Neural cell (in vitro differentiated cells): ENCODE data around the gene PCDHB7. TPM values are rescaled to one million over a fixed set of nuclear protein-coding genes. Genes with fewer than 3 reads are reported as not detected.
"Not testable (repeated sequence)": the region's sequence is repeated elsewhere in the genome, so short reads cannot be mapped to it uniquely, and the experiment has no call there.

Source experiments
- H2AFZ ChIP-seq: fragments of 200-600, 300-800 bp; sonication (generic), shearing (Covaris generic); 2 replicates; pipeline ENCODE4 v1.6.0; 2014; ENCODE audit warnings: low read depth, mild to moderate bottlenecking, antibody characterized with exemption, low read length, moderate library complexity
- H3F3A ChIP-seq: fragments of 200-600 bp; shearing (Covaris generic); 2 replicates; pipeline ENCODE4 v1.6.1; 2016; ENCODE audit warnings: mild to moderate bottlenecking, moderate library complexity, mixed read lengths, antibody characterized with exemption, low read length; ENCODE audit not compliant: insufficient read depth, poor library complexity, severe bottlenecking
- H3K27ac ChIP-seq: fragments of 200-600, 300-800 bp; sonication (generic), shearing (Covaris generic); 2 replicates; pipeline ENCODE4 v1.5.1; 2014; ENCODE audit warnings: mild to moderate bottlenecking, low read length, moderate library complexity
- H3K27me3 ChIP-seq: fragments of 300-800, 200-600 bp; sonication (generic), shearing (Covaris generic); 2 replicates; pipeline ENCODE4 v1.6.0; 2014; ENCODE audit warnings: mild to moderate bottlenecking, low read depth, low read length, moderate library complexity; ENCODE audit not compliant: insufficient read depth
- H3K36me3 ChIP-seq: fragments of 300-800, 200-600 bp; sonication (generic), shearing (Covaris generic); 2 replicates; pipeline ENCODE4 v1.5.1; 2014; ENCODE audit warnings: mild to moderate bottlenecking, antibody characterized with exemption, low read length, moderate library complexity; ENCODE audit not compliant: insufficient read depth
- H3K4me2 ChIP-seq: fragments of 300-800, 200-600 bp; sonication (generic), shearing (Covaris generic); 2 replicates; pipeline ENCODE4 v1.6.0; 2014; ENCODE audit warnings: mild to moderate bottlenecking, low read length
- H3K4me3 ChIP-seq: fragments of 300-800, 200-600 bp; sonication (generic), shearing (Covaris generic); 2 replicates; pipeline ENCODE4 v1.5.1; 2014; ENCODE audit warnings: mild to moderate bottlenecking, low read length, moderate library complexity
- H3K79me2 ChIP-seq: fragments of 200-600 bp; shearing (Covaris generic); replicated peaks from 2 replicates; pipeline ENCODE4 v1.6.0; 2014; ENCODE audit warnings: mild to moderate bottlenecking, low read length, moderate library complexity; ENCODE audit not compliant: insufficient read depth
- H3K9ac ChIP-seq: fragments of 300-800, 200-600 bp; sonication (generic), shearing (Covaris generic); 2 replicates; pipeline ENCODE4 v1.6.1; 2016; ENCODE audit warnings: mild to moderate bottlenecking, low read length, mixed read lengths
- H3K9me2 ChIP-seq: fragments of 200-600 bp; shearing (Covaris generic); 2 replicates; pipeline ENCODE4 v1.6.1; 2016; ENCODE audit warnings: mild to moderate bottlenecking, low read length, mixed read lengths; ENCODE audit not compliant: insufficient read depth
- H3K9me3 ChIP-seq: fragments of 200-600, 300-800 bp; sonication (generic), shearing (Covaris generic); 2 replicates; pipeline ENCODE4 v1.6.1; 2016; ENCODE audit warnings: mild to moderate bottlenecking, mixed run types, low read length, moderate library complexity, mixed read lengths
- H4K20me1 ChIP-seq: fragments of 200-600 bp; shearing (Covaris generic); 2 replicates; pipeline ENCODE4 v1.6.1; 2016; ENCODE audit warnings: mild to moderate bottlenecking, mixed run types; ENCODE audit not compliant: insufficient read depth
- CTCF ChIP-seq: fragments of 450-650 bp; IDR thresholded peaks from 2 replicates; pipeline ENCODE4 v1.5.1; 2014; ENCODE audit warnings: antibody characterized with exemption, mild to moderate bottlenecking, moderate library complexity; ENCODE audit not compliant: poor library complexity, severe bottlenecking
- EP300 ChIP-seq: fragments of 450-650 bp; conservative IDR thresholded peaks from 2 replicates; pipeline ENCODE4 v1.6.1; 2014; ENCODE audit warnings: antibody characterized with exemption, mild to moderate bottlenecking, moderate library complexity; ENCODE audit not compliant: poor library complexity, severe bottlenecking
- EZH2 ChIP-seq: fragments of 200-600, 300-800 bp; shearing (Covaris generic), sonication (generic); IDR thresholded peaks from 2 replicates; pipeline ENCODE4 v1.6.1; 2014; ENCODE audit warnings: antibody characterized with exemption, low read length, borderline replicate concordance, mild to moderate bottlenecking; ENCODE audit not compliant: insufficient read depth, poor library complexity, severe bottlenecking
- MXI1 ChIP-seq: fragments of 450-650 bp; conservative IDR thresholded peaks from 2 replicates; pipeline ENCODE4 v1.6.1; 2014; ENCODE audit warnings: antibody characterized with exemption, mild to moderate bottlenecking; ENCODE audit not compliant: poor library complexity, severe bottlenecking
- POLR2AphosphoS5 ChIP-seq: IDR thresholded peaks from 2 replicates; pipeline ENCODE4 v1.6.1; 2012
- RAD21 ChIP-seq: fragments of 450-650 bp; conservative IDR thresholded peaks from 2 replicates; pipeline ENCODE4 v1.6.1; 2014; ENCODE audit warnings: antibody characterized with exemption, mild to moderate bottlenecking, moderate library complexity
- REST ChIP-seq: IDR thresholded peaks from 2 replicates; pipeline ENCODE4 v1.6.1; 2012; ENCODE audit warnings: borderline replicate concordance
- SMC3 ChIP-seq: fragments of 450-650 bp; conservative IDR thresholded peaks from 2 replicates; pipeline ENCODE4 v1.6.1; 2014; ENCODE audit warnings: antibody characterized with exemption, mild to moderate bottlenecking, moderate library complexity; ENCODE audit not compliant: poor library complexity
- TAF1 ChIP-seq: IDR thresholded peaks from 2 replicates; pipeline ENCODE4 v1.6.1; 2012; ENCODE audit warnings: low read depth
- polyA plus RNA-seq: library from polyadenylated mRNA; depleted of rRNA; stranded (reverse); fragments of >200 nt; gene quantifications from 2 replicates; pipeline ENCODE4 v1.2.3, GENCODE V29; 2014

The PCDHB7 gene
- polyA plus RNA-seq, 1 donor from 2014 or later = 0.99 TPM

- no peaks in the 10 kb centered on the region for H3F3A ChIP-seq
- no peaks in the 10 kb centered on the region for H3K9me2 ChIP-seq
- H3K79me2 ChIP-seq = no peaks in the 10 kb centered on the region
- peaks cover 7% of the 10 kb centered on the region for H3K9me3 ChIP-seq
- TF ChIP-seq CTCF = no peak
- TF ChIP-seq POLR2AphosphoS5 = no peak
- TF ChIP-seq RAD21 = no peak
- TF ChIP-seq MXI1 = no peak
- no peak for TF ChIP-seq TAF1
- TF ChIP-seq REST = no peak
- TF ChIP-seq EZH2 = no peak
- TF ChIP-seq SMC3 = no peak
- no peak for TF ChIP-seq EP300
- H3K36me3 ChIP-seq = no peaks in the 10 kb centered on the region
- no peaks in the 10 kb centered on the region for H4K20me1 ChIP-seq
- H2AFZ ChIP-seq = no peak overlapping the region
- H3K4me2 ChIP-seq = no peak overlapping the region
- no peak overlapping the region for H3K4me3 ChIP-seq
- no peak overlapping the region for H3K27ac ChIP-seq
- no peaks in the 10 kb centered on the region for H3K27me3 ChIP-seq
- no peak overlapping the region for H3K9ac ChIP-seq
Observed at GRCh38 chr5:141175933-141176332, 3.5 kb downstream of the PCDHB7 start.

GRCh38 chr5:141177577-141178191, 5.2 kb downstream of the PCDHB7 start, which contains the start of gene PCDHB8:
PCDHB8 (plus strand) TSS chr5:141177790; CDS start chr5:141178035, 245 bp downstream.
- H3K79me2 ChIP-seq, H3K4me3 ChIP-seq, H4K20me1 ChIP-seq, H3K4me2 ChIP-seq, H2AFZ ChIP-seq, H3K27me3 ChIP-seq, H3K27ac ChIP-seq, H3K36me3 ChIP-seq, H3K9me3 ChIP-seq, H3K9ac ChIP-seq, H3K9me2 ChIP-seq, H3F3A ChIP-seq: not testable (repeated sequence)

GRCh38 chr5:141179371-141179770, 6.9 kb downstream of the PCDHB7 start:
- H3K36me3 ChIP-seq, H3K79me2 ChIP-seq, H3K9ac ChIP-seq, H3K9me3 ChIP-seq, H4K20me1 ChIP-seq, H2AFZ ChIP-seq, H3K4me3 ChIP-seq, H3K27ac ChIP-seq, H3K27me3 ChIP-seq, H3K4me2 ChIP-seq, H3F3A ChIP-seq, H3K9me2 ChIP-seq: not testable (repeated sequence)

- not testable (repeated sequence) for H3K9me2 ChIP-seq, H3F3A ChIP-seq, H3K4me2 ChIP-seq, H2AFZ ChIP-seq, H3K4me3 ChIP-seq, H4K20me1 ChIP-seq, H3K79me2 ChIP-seq, H3K9ac ChIP-seq, H3K9me3 ChIP-seq, H3K27ac ChIP-seq, H3K36me3 ChIP-seq, H3K27me3 ChIP-seq
Observed at GRCh38 chr5:141179876-141180275, 7.4 kb downstream of the PCDHB7 start.
